ENCODE measurements around the gene MAGI2. TPM values are rescaled to one million over a fixed set of nuclear protein-coding genes. Genes with fewer than 3 reads are reported as not detected.

Gene MAGI2
- polyA plus RNA-seq, 3 donors: 0.03 to 0.11 TPM; not detected in 1

DNA sequence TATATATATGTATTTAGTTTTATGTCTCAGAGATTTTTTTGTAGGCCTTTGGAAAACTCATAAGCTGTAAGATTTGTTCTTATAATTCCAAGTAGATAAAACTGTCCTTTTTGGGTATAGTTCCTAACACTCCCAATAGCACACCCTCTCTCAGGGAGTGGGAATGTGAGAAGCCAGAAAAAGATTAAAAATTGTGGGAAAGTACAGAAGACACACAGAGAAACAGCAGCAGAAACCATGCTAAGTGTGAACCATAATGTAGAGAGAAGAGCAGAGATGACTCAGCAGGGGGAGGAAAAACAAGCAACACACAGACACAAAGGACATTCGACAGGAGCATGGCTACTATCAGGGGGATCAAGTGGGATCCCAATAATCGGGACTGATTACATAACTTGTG, 401.6 kb downstream of the MAGI2 start:
- H3K36me3 ChIP-seq (replicated peaks in 1 of 2; ENCODE audit: control insufficient read depth in 1 of 2, insufficient read depth in 2 of 2, low read length in 2 of 2): no peaks in the 10 kb centered on the region
- H3K4me1 Mint-ChIP-seq: no peaks in the 10 kb centered on the region
- H4K20me1 ChIP-seq (ENCODE audit: insufficient read depth, low read length): no peaks in the 10 kb centered on the region
- H3K27ac ChIP-seq (ENCODE audit: low read depth in 1 of 2, low read length in 2 of 2): no peak overlapping the region
- 80% methylated on average over 2 of the region's 2 CpGs for WGBS (ENCODE audit: insufficient coverage)
- H3K4me3 Mint-ChIP-seq: no peak overlapping the region
- H3K9ac ChIP-seq (ENCODE audit: insufficient read depth, low read length, poor library complexity, severe bottlenecking): no peak overlapping the region
- no peak overlapping the region for H3K4me3 ChIP-seq (replicated peaks in 1 of 3; ENCODE audit: low read depth in 2 of 3, low read length in 3 of 3)
- no peak for DNase-seq
- H3K9me3 Mint-ChIP-seq: peaks cover 0 to 13% (median 3%) of the 10 kb centered on the region in 7 donors
- no peak overlapping the region for H3K4me2 ChIP-seq (replicated peaks; ENCODE audit: extremely low read depth, low read length, poor library complexity, severe bottlenecking)
- no peaks in the 10 kb centered on the region for H3K9me3 ChIP-seq (replicated peaks in 1 of 2; ENCODE audit: control insufficient read depth in 1 of 2, insufficient read depth in 1 of 2, low read length in 2 of 2)
- H3K27me3 Mint-ChIP-seq (ENCODE audit: low read depth in 3 of 3): no peaks in the 10 kb centered on the region
- TF ChIP-seq, protein P1, sequence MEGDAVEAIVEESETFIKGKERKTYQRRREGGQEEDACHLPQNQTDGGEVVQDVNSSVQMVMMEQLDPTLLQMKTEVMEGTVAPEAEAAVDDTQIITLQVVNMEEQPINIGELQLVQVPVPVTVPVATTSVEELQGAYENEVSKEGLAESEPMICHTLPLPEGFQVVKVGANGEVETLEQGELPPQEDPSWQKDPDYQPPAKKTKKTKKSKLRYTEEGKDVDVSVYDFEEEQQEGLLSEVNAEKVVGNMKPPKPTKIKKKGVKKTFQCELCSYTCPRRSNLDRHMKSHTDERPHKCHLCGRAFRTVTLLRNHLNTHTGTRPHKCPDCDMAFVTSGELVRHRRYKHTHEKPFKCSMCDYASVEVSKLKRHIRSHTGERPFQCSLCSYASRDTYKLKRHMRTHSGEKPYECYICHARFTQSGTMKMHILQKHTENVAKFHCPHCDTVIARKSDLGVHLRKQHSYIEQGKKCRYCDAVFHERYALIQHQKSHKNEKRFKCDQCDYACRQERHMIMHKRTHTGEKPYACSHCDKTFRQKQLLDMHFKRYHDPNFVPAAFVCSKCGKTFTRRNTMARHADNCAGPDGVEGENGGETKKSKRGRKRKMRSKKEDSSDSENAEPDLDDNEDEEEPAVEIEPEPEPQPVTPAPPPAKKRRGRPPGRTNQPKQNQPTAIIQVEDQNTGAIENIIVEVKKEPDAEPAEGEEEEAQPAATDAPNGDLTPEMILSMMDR (IDR thresholded peaks at IDR 0.05): no peak
- H3K4me1 ChIP-seq (ENCODE audit: control insufficient read depth in 1 of 2, insufficient read depth in 2 of 2, low read length in 2 of 2): no peaks in the 10 kb centered on the region
- no peak overlapping the region for H2AFZ ChIP-seq (ENCODE audit: insufficient read depth, low read depth, low read length, poor library complexity, severe bottlenecking)
- no peaks in the 10 kb centered on the region for H3K27me3 ChIP-seq (ENCODE audit: control insufficient read depth in 2 of 2, insufficient read depth in 2 of 2, low read length in 2 of 2)
- no peaks in the 10 kb centered on the region for H3K79me2 ChIP-seq (ENCODE audit: insufficient read depth, low read length)
- H3K27ac Mint-ChIP-seq: no peak overlapping the region
- intact Hi-C loops (cut with micrococcal nuclease): no loop called here
- H3K36me3 Mint-ChIP-seq: no peaks in the 10 kb centered on the region

DNA sequence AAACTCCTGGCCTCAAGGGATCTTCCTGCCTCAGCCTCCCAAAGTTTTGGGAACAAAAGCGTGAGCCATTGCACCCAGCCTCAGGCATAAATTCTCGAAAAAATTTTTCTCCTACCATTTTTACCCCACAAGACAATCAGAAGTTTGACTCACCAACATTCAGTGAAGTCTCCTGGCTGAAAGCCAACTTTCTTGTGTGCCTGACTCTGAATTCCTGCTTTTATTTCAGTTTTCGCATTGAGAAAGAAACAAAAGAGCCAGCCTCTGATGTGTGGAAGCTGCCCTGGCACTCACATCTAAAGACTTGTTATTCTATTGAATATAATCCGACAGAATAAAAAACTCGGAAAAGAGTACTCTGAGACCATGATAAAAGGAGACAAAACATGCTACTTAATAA, 402.9 kb downstream of the MAGI2 start:
- Mint-ChIP-seq H3K27ac (no peak overlapping the region), H3K27me3 (ENCODE audit: low read depth in 3 of 3) (no peaks in the 10 kb centered on the region), H3K9me3 (peaks cover 0 to 15% (median 3%) of the 10 kb centered on the region in 7 donors), H3K4me1 (no peaks in the 10 kb centered on the region), H3K4me3 (no peak overlapping the region), H3K36me3 (no peaks in the 10 kb centered on the region)
- intact Hi-C loops (cut with micrococcal nuclease): no loop called here
- Histone ChIP-seq H3K4me1 (ENCODE audit: control insufficient read depth in 1 of 2, insufficient read depth in 2 of 2, low read length in 2 of 2) (no peaks in the 10 kb centered on the region), H3K27ac (ENCODE audit: low read depth in 1 of 2, low read length in 2 of 2) (no peak overlapping the region), H3K4me3 (replicated peaks in 1 of 3; ENCODE audit: low read depth in 2 of 3, low read length in 3 of 3) (no peak overlapping the region), H3K9me3 (replicated peaks in 1 of 2; ENCODE audit: control insufficient read depth in 1 of 2, insufficient read depth in 1 of 2, low read length in 2 of 2) (no peaks in the 10 kb centered on the region), H3K27me3 (ENCODE audit: control insufficient read depth in 2 of 2, insufficient read depth in 2 of 2, low read length in 2 of 2) (no peaks in the 10 kb centered on the region), H4K20me1 (ENCODE audit: insufficient read depth, low read length) (no peaks in the 10 kb centered on the region), H3K4me2 (replicated peaks; ENCODE audit: extremely low read depth, low read length, poor library complexity, severe bottlenecking) (no peak overlapping the region), H3K36me3 (replicated peaks in 1 of 2; ENCODE audit: control insufficient read depth in 1 of 2, insufficient read depth in 2 of 2, low read length in 2 of 2) (no peaks in the 10 kb centered on the region), H3K79me2 (ENCODE audit: insufficient read depth, low read length) (no peaks in the 10 kb centered on the region), H2AFZ (ENCODE audit: insufficient read depth, low read depth, low read length, poor library complexity, severe bottlenecking) (no peak overlapping the region), H3K9ac (ENCODE audit: insufficient read depth, low read length, poor library complexity, severe bottlenecking) (no peak overlapping the region)
- TF ChIP-seq, protein P1 (IDR thresholded peaks at IDR 0.05): no peak
- DNase-seq: no peak
- WGBS (ENCODE audit: insufficient coverage): 90% methylated on average over 3 of the region's 5 CpGs

Data from CD14-positive monocyte (primary cell).